Measurements from ENCODE around the gene MMAB. TPM values are rescaled to one million over a fixed set of nuclear protein-coding genes. Genes with fewer than 3 reads are reported as not detected.

The MMAB gene
- polyA plus RNA-seq, 4 donors, result 23.9 to 95.9 (median 33.1) TPM

DNA sequence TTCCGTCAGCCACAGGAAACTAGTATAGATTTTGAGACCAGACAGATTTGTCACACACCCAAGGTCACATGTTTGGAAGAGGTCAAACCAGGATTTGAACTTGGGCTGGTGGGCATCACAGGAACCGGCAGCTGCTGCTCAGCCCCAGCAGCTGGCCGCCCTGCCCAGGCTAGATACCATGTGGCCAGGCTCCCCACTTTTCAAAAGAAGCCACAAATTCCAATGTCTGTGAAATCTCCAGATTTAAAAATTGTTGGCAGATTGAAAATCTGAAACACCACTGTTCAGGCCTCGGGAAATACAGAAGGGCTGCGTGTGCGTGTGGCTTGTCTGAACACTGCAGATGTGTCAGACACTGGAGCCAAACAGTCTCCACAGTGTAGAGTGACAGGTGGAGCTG is 30.4 kb downstream of the MMAB start:
- Histone ChIP-seq H3K4me1 (ENCODE audit: control insufficient read depth in 3 of 3, insufficient read depth in 2 of 3, low read depth in 1 of 3, low read length in 2 of 3) (no peaks in the 10 kb centered on the region), H3K27ac (ENCODE audit: low read depth in 1 of 3, low read length in 2 of 3) (no peak overlapping the region), H3K4me3 (ENCODE audit: low read depth in 1 of 3, low read length in 3 of 3) (no peak overlapping the region), H3K9me3 (ENCODE audit: control insufficient read depth in 2 of 2, insufficient read depth in 1 of 2, low read depth in 1 of 2, low read length in 1 of 2) (no peaks in the 10 kb centered on the region), H3K27me3 (ENCODE audit: control insufficient read depth in 3 of 3, insufficient read depth in 3 of 3, low read length in 3 of 3) (no peaks in the 10 kb centered on the region), H3K36me3 (ENCODE audit: control insufficient read depth in 3 of 3, insufficient read depth in 2 of 3, low read depth in 1 of 3, low read length in 3 of 3) (peaks cover 0 to 13% (median 0%) of the 10 kb centered on the region in 3 donors)
- FAIRE-seq (no peak), DNase-seq (no peak)
- 89 to 90% (median 90%) methylated on average over 6 of the region's 6 CpGs for WGBS, 3 donors

DNA sequence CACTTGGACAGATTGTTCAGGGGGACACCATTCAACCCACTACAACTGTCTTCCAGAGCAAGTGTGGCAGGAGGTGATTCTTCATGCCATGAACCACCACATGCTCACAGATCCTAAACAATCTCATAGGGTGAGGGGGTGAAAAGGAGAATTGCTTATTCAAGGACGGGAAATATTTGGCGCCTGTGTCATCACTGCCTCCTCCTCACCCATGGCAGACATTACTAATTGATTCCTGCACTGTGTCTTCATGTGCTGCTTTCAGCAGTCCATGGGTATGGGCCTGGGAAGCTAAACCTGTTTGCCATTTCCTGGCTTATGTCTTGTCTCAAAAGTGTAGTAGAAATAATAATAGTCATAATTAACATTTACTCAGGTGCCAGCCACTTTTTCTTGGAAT is 31.3 kb downstream of the MMAB start:
- Histone ChIP-seq H3K36me3 (ENCODE audit: control insufficient read depth in 3 of 3, insufficient read depth in 2 of 3, low read depth in 1 of 3, low read length in 3 of 3) (peaks cover 0 to 17% (median 0%) of the 10 kb centered on the region in 3 donors), H3K4me3 (ENCODE audit: low read depth in 1 of 3, low read length in 3 of 3) (no peak overlapping the region), H3K27ac (ENCODE audit: low read depth in 1 of 3, low read length in 2 of 3) (no peak overlapping the region), H3K27me3 (ENCODE audit: control insufficient read depth in 3 of 3, insufficient read depth in 3 of 3, low read length in 3 of 3) (no peaks in the 10 kb centered on the region), H3K9me3 (ENCODE audit: control insufficient read depth in 2 of 2, insufficient read depth in 1 of 2, low read depth in 1 of 2, low read length in 1 of 2) (no peaks in the 10 kb centered on the region), H3K4me1 (ENCODE audit: control insufficient read depth in 3 of 3, insufficient read depth in 2 of 3, low read depth in 1 of 3, low read length in 2 of 3) (no peaks in the 10 kb centered on the region)
- WGBS, 3 donors, result 80 to 91% (median 82%) methylated on average over 2 of the region's 2 CpGs
- DNase-seq (no peak), FAIRE-seq (no peak)

DNA sequence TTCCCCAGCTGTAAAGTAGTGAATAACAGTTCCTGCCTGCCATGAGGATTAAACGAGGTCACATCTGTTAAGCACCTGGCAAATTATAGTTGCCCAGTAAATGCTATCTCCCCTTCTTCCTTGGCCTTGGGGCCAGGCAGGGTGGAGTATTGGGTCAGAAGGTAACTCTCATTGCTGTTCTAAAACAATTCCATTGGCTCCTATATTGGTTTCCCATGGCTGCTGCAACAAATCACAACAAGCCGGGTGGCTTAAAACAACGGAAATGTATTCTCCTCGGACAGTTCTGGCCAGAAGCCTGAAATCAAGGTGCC is 31.9 kb downstream of the MMAB start:
- H3K4me3 ChIP-seq (ENCODE audit: low read depth in 1 of 3, low read length in 3 of 3), result no peak overlapping the region
- no peaks in the 10 kb centered on the region for H3K9me3 ChIP-seq (ENCODE audit: control insufficient read depth in 2 of 2, insufficient read depth in 1 of 2, low read depth in 1 of 2, low read length in 1 of 2)
- no peak overlapping the region for H3K27ac ChIP-seq (ENCODE audit: low read depth in 1 of 3, low read length in 2 of 3)
- peaks cover 0 to 21% (median 0%) of the 10 kb centered on the region in 3 donors for H3K36me3 ChIP-seq (ENCODE audit: control insufficient read depth in 3 of 3, insufficient read depth in 2 of 3, low read depth in 1 of 3, low read length in 3 of 3)
- no peaks in the 10 kb centered on the region for H3K4me1 ChIP-seq (ENCODE audit: control insufficient read depth in 3 of 3, insufficient read depth in 2 of 3, low read depth in 1 of 3, low read length in 2 of 3)
- DNase-seq, result no peak
- no peak for FAIRE-seq
- no peaks in the 10 kb centered on the region for H3K27me3 ChIP-seq (ENCODE audit: control insufficient read depth in 3 of 3, insufficient read depth in 3 of 3, low read length in 3 of 3)
- 52 to 63% (median 60%) methylated on average over 4 of the region's 4 CpGs for WGBS, 3 donors

DNA sequence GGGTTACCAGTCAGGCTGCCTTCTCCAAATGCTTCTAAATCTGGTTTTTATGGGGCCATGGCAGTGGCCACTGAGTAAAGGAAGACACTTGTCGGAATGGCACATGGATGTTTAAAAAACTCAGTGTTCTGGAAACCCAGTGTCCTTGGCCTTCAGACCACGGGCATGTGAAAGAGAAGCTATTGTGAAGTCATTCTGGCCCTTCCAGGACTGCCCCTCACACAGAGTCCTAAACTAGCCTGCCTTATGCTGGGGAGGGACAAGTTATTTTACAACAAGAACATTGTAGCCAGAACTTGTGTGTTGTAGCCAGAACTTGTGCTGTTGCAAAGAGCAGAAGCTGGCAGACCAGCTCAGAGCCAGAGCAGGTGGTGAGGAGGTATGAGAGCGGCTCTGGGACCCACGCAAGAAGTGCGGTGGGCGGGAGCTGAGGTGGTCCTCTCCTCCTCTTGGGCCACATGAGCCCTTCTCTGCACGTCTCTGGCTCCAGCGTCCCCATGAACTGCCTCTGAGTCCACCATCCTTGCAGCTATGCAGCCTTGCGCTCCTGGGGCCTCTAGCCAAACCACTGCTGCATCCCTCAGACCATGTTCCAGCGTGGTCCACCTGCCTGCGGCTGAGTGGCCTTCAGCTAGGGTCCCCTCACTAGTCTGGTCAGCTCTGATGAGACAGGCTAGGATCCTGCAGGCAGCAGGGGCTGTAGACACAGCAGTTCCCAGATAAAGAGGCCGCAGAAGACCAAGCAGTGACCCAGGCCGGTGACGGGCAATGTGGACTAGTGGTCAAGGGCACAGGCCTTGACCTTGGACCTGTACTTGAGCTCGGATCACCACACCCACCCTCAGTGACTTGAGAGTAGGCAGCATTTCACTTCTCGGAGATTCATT is 32.5 kb downstream of the MMAB start:
- FAIRE-seq (no peak), DNase-seq (no peak)
- Histone ChIP-seq H3K27ac (ENCODE audit: low read depth in 1 of 3, low read length in 2 of 3) (no peak overlapping the region), H3K9me3 (ENCODE audit: control insufficient read depth in 2 of 2, insufficient read depth in 1 of 2, low read depth in 1 of 2, low read length in 1 of 2) (no peaks in the 10 kb centered on the region), H3K4me1 (ENCODE audit: control insufficient read depth in 3 of 3, insufficient read depth in 2 of 3, low read depth in 1 of 3, low read length in 2 of 3) (no peaks in the 10 kb centered on the region), H3K27me3 (ENCODE audit: control insufficient read depth in 3 of 3, insufficient read depth in 3 of 3, low read length in 3 of 3) (no peaks in the 10 kb centered on the region), H3K4me3 (ENCODE audit: low read depth in 1 of 3, low read length in 3 of 3) (no peak overlapping the region), H3K36me3 (ENCODE audit: control insufficient read depth in 3 of 3, insufficient read depth in 2 of 3, low read depth in 1 of 3, low read length in 3 of 3) (peaks cover 0 to 26% (median 0%) of the 10 kb centered on the region in 3 donors)
- 82 to 89% (median 83%) methylated on average over 16 of the region's 16 CpGs for WGBS, 3 donors

DNA sequence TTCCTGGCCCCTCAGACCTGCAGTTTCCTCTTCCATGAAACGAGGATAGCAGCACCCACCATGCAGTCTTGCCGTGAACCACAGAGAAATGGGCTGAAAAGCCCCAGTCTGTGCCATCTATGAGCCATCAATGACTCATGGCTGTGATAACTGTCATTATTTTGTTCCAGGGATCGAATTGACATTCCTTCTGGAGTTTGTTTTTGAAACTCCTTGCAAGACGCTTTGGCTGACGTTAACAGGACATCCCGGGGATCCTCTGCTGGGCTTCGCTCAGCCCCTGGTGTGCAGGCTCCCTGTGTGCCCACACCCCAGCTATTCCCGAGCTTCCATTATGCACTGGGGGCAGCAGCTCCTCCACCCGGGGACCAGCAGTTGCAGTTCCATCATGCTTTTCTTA is 33.8 kb downstream of the MMAB start:
- FAIRE-seq, result no peak
- H3K36me3 ChIP-seq (ENCODE audit: control insufficient read depth in 3 of 3, insufficient read depth in 2 of 3, low read depth in 1 of 3, low read length in 3 of 3), result peaks cover 0 to 38% (median 0%) of the 10 kb centered on the region in 3 donors
- H3K27me3 ChIP-seq (ENCODE audit: control insufficient read depth in 3 of 3, insufficient read depth in 3 of 3, low read length in 3 of 3), result no peaks in the 10 kb centered on the region
- DNase-seq, result no peak
- no peaks in the 10 kb centered on the region for H3K4me1 ChIP-seq (ENCODE audit: control insufficient read depth in 3 of 3, insufficient read depth in 2 of 3, low read depth in 1 of 3, low read length in 2 of 3)
- no peaks in the 10 kb centered on the region for H3K9me3 ChIP-seq (ENCODE audit: control insufficient read depth in 2 of 2, insufficient read depth in 1 of 2, low read depth in 1 of 2, low read length in 1 of 2)
- H3K4me3 ChIP-seq (ENCODE audit: low read depth in 1 of 3, low read length in 3 of 3), result no peak overlapping the region
- no peak overlapping the region for H3K27ac ChIP-seq (ENCODE audit: low read depth in 1 of 3, low read length in 2 of 3)
- 64 to 76% (median 75%) methylated on average over 9 of the region's 9 CpGs for WGBS, 3 donors

- H3K36me3 ChIP-seq (ENCODE audit: control insufficient read depth in 3 of 3, insufficient read depth in 2 of 3, low read depth in 1 of 3, low read length in 3 of 3), result peaks cover 0 to 50% (median 4%) of the 10 kb centered on the region in 3 donors
- no peak for FAIRE-seq
Measured at GRCh38 chr12:109538191-109538863, 35.0 kb downstream of the MMAB start.

GRCh38 chr12:109537136-109537535 is 36.2 kb downstream of the MMAB start:
- Histone ChIP-seq H3K36me3 (ENCODE audit: control insufficient read depth in 3 of 3, insufficient read depth in 2 of 3, low read depth in 1 of 3, low read length in 3 of 3) (peaks cover 0 to 59% (median 7%) of the 10 kb centered on the region in 3 donors), H3K4me1 (ENCODE audit: control insufficient read depth in 3 of 3, insufficient read depth in 2 of 3, low read depth in 1 of 3, low read length in 2 of 3) (no peaks in the 10 kb centered on the region), H3K27ac (ENCODE audit: low read depth in 1 of 3, low read length in 2 of 3) (no peak overlapping the region), H3K9me3 (ENCODE audit: control insufficient read depth in 2 of 2, insufficient read depth in 1 of 2, low read depth in 1 of 2, low read length in 1 of 2) (no peaks in the 10 kb centered on the region), H3K4me3 (ENCODE audit: low read depth in 1 of 3, low read length in 3 of 3) (no peak overlapping the region), H3K27me3 (ENCODE audit: control insufficient read depth in 3 of 3, insufficient read depth in 3 of 3, low read length in 3 of 3) (no peaks in the 10 kb centered on the region)
- 79 to 90% (median 82%) methylated on average over 8 of the region's 8 CpGs for WGBS, 3 donors
- FAIRE-seq (no peak), DNase-seq (no peak)

More at GRCh38 chr12:109538191-109538863, 35.0 kb downstream of the MMAB start:
- H3K4me3 ChIP-seq (ENCODE audit: low read depth in 1 of 3, low read length in 3 of 3), result no peak overlapping the region
- no peaks in the 10 kb centered on the region for H3K4me1 ChIP-seq (ENCODE audit: control insufficient read depth in 3 of 3, insufficient read depth in 2 of 3, low read depth in 1 of 3, low read length in 2 of 3)
- no peaks in the 10 kb centered on the region for H3K9me3 ChIP-seq (ENCODE audit: control insufficient read depth in 2 of 2, insufficient read depth in 1 of 2, low read depth in 1 of 2, low read length in 1 of 2)
- no peak for DNase-seq
- H3K27me3 ChIP-seq (ENCODE audit: control insufficient read depth in 3 of 3, insufficient read depth in 3 of 3, low read length in 3 of 3), result no peaks in the 10 kb centered on the region
- no peak overlapping the region for H3K27ac ChIP-seq (ENCODE audit: low read depth in 1 of 3, low read length in 2 of 3)
- 83 to 88% (median 87%) methylated on average over 16 of the region's 16 CpGs for WGBS, 3 donors

DNA sequence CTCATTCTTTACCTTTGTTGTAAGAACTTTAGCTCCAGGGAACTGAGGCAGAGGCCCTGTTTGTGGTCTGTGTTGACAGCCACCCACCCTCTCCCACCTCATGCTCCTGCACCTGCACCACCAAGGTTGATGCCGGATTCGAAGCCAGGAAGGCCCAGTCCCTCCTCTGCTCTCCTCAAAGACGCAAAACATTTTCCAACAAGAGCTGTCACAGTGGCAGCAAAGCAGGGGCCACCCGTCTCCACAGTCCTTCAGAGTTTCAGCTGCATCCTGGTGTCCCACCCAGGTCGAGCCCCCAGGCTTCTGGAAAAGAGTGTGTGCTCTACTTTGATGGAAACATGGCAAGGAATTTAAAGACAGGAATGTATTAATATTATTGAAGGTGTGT is 37.4 kb downstream of the MMAB start:
- WGBS, 3 donors, result 86 to 92% (median 86%) methylated on average over 5 of the region's 5 CpGs
- Histone ChIP-seq H3K9me3 (ENCODE audit: control insufficient read depth in 2 of 2, insufficient read depth in 1 of 2, low read depth in 1 of 2, low read length in 1 of 2) (no peaks in the 10 kb centered on the region), H3K36me3 (ENCODE audit: control insufficient read depth in 3 of 3, insufficient read depth in 2 of 3, low read depth in 1 of 3, low read length in 3 of 3) (peaks cover 0 to 66% (median 7%) of the 10 kb centered on the region in 3 donors), H3K4me1 (ENCODE audit: control insufficient read depth in 3 of 3, insufficient read depth in 2 of 3, low read depth in 1 of 3, low read length in 2 of 3) (no peaks in the 10 kb centered on the region), H3K27ac (ENCODE audit: low read depth in 1 of 3, low read length in 2 of 3) (no peak overlapping the region), H3K4me3 (ENCODE audit: low read depth in 1 of 3, low read length in 3 of 3) (no peak overlapping the region), H3K27me3 (ENCODE audit: control insufficient read depth in 3 of 3, insufficient read depth in 3 of 3, low read length in 3 of 3) (no peaks in the 10 kb centered on the region)
- DNase-seq (no peak), FAIRE-seq (no peak)

All from small intestine (tissue), 7 donors.